WTC11 (cell line): Measurements from ENCODE around the gene ZFAND6.
"Not testable (repeated sequence)": the region's sequence is repeated elsewhere in the genome, so short reads cannot be mapped to it uniquely, and the experiment has no call there.

Experiments
- CREB1 ChIP-seq: sonication (generic); formaldehyde crosslinking; IDR thresholded peaks from 2 replicates; pipeline ENCODE4 v1.8.0; 2023; ENCODE audit warnings: mild to moderate bottlenecking, missing genetic modification reagents
- CREM ChIP-seq: sonication (generic); formaldehyde crosslinking; IDR thresholded peaks from 2 replicates; pipeline ENCODE4 v1.8.1; 2022; ENCODE audit warnings: mild to moderate bottlenecking, missing genetic modification reagents, moderate library complexity
- FOXJ3 ChIP-seq: sonication (generic); formaldehyde crosslinking; IDR thresholded peaks from 2 replicates; pipeline ENCODE4 v1.9.0; 2021; ENCODE audit warnings: missing genetic modification reagents, mild to moderate bottlenecking, borderline replicate concordance
- ZNF423 ChIP-seq: fragments of 250-450 bp; sonication (Bioruptor Pico); IDR thresholded peaks from 2 replicates; pipeline ENCODE4 v2.1.2; 2022; ENCODE audit warnings: mild to moderate bottlenecking, moderate library complexity
- TF ChIP-seq, protein P1 (sequence below): fragments of 200-600 bp; IDR thresholded peaks from 2 replicates; pipeline ENCODE4 v1.8.0; 2022; ENCODE audit warnings: antibody characterized with exemption
- TF ChIP-seq, protein P2 (sequence below): fragments of 250-450 bp; sonication (Bioruptor Pico); conservative IDR thresholded peaks from 2 replicates; pipeline ENCODE4 v1.9.0; 2021; ENCODE audit warnings: mild to moderate bottlenecking

DNA sequence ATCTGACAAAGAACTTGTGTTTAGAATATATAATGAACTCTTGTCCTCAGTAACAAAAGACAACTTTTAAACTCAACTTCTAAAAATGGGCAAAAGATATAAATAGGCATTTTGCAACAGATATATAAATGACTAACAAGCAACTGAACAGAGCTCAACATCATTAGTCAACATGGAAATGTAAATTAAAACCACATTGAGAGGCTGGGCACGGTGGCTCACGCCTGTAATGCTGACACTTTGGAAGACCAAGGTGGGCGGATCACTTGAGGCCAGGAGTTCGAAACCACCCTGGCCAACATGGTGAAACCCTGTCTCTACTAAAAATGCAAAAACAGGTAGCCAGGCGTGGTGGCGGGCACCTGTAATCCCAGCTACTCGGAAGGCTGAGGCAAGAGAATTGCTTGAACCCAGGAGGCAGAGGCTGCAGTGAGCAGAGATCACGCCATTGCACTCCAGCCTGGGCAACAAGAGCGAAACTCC is 48.4 kb upstream of the ZFAND6 start:
- TF ChIP-seq CREM, CREB1, ZNF423, FOXJ3 (CRISPR knock-in tag): not testable (repeated sequence)
- TF ChIP-seq, protein P1, sequence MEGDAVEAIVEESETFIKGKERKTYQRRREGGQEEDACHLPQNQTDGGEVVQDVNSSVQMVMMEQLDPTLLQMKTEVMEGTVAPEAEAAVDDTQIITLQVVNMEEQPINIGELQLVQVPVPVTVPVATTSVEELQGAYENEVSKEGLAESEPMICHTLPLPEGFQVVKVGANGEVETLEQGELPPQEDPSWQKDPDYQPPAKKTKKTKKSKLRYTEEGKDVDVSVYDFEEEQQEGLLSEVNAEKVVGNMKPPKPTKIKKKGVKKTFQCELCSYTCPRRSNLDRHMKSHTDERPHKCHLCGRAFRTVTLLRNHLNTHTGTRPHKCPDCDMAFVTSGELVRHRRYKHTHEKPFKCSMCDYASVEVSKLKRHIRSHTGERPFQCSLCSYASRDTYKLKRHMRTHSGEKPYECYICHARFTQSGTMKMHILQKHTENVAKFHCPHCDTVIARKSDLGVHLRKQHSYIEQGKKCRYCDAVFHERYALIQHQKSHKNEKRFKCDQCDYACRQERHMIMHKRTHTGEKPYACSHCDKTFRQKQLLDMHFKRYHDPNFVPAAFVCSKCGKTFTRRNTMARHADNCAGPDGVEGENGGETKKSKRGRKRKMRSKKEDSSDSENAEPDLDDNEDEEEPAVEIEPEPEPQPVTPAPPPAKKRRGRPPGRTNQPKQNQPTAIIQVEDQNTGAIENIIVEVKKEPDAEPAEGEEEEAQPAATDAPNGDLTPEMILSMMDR, result not testable (repeated sequence)
- TF ChIP-seq, protein P2, sequence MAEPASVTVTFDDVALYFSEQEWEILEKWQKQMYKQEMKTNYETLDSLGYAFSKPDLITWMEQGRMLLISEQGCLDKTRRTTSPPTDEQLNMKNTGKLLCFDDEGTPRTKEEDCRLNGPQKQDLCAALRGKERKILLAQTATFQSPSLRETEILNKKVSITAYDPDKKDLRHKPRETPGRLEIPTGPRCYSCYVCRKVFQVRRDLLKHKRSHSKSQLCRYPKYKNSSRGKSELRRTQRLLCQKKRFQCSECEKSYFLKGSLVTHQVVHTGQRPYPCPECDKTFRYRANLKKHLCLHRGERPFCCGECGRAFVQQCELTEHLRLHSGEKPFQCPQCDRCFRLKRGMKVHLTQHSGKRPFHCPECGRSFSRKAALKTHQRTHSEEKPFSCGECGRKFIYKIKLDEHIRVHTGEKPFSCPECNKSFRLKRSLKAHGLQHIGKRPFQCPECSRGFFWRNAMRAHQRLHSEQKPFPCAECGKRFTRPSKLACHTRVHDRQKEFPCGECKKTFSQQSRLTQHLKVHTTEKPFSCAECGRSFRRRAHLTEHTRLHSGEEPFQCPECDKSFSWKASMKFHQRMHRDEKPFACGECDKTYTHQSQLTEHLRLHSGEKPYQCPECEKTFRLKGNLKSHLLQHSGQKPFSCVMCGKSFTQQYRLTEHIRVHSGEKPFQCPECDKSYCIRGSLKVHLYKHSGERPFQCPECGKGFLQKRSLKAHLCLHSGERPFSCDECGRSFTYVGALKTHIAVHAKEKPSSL (CRISPR knock-in tag), result not testable (repeated sequence)
